K562 (cell line): Measurements from ENCODE around the gene VRK3. TPM values are rescaled to one million over a fixed set of nuclear protein-coding genes. Genes with fewer than 3 reads are reported as not detected.
A peak's percentile ranks its signal among the peaks of the same experiment; 100 is the strongest.

Experiments used
- CBFB ChIP-seq: sonication (generic); formaldehyde crosslinking; IDR thresholded peaks from 2 replicates; pipeline ENCODE4 v1.4.0; 2020; ENCODE audit warnings: mild to moderate bottlenecking, missing genetic modification reagents
- CHCHD3 ChIP-seq: fragments of 250-450 bp; sonication (Bioruptor Pico); IDR thresholded peaks from 2 replicates; pipeline ENCODE4 v2.1.2; 2022; ENCODE audit warnings: mild to moderate bottlenecking
- CREM ChIP-seq: IDR thresholded peaks from 2 replicates; pipeline ENCODE4 v1.6.1; 2014; ENCODE audit warnings: antibody characterized with exemption, low read depth
- DACH1 ChIP-seq: fragments of 450-650 bp; IDR thresholded peaks from 2 replicates; pipeline ENCODE4 v1.6.1; 2018; ENCODE audit not compliant: partially characterized antibody
- ETV5 ChIP-seq: sonication (generic); formaldehyde crosslinking; IDR thresholded peaks from 2 replicates; pipeline ENCODE4 v1.4.0; 2020; ENCODE audit warnings: low read depth, mild to moderate bottlenecking, missing genetic modification reagents
- HNRNPUL1 ChIP-seq: fragments of 200-400 bp; formaldehyde crosslinking; IDR thresholded peaks from 2 replicates; pipeline ENCODE4 v1.6.1; 2017; ENCODE audit warnings: low read length
- KDM4B ChIP-seq, 2 experiments: fragments of 450-650 bp in 1 of 2; sonication (generic) in 1 of 2; IDR thresholded peaks; 2 replicates each; pipeline ENCODE4 v1.6.1; 2016 to 2017; ENCODE audit warnings: borderline replicate concordance in 2 of 2, antibody characterized with exemption in 1 of 2, low read depth in 1 of 2, mild to moderate bottlenecking in 1 of 2
- MBD2 ChIP-seq: sonication (generic); IDR thresholded peaks from 2 replicates; pipeline ENCODE4 v1.6.1; 2016; ENCODE audit warnings: low read depth, borderline replicate concordance
- NFIX ChIP-seq: fragments of 250-450 bp; sonication (Bioruptor Pico); IDR thresholded peaks from 2 replicates; pipeline ENCODE4 v1.4.0; 2020; ENCODE audit warnings: low read depth, mild to moderate bottlenecking, moderate library complexity
- POLR2AphosphoS2 ChIP-seq: IDR thresholded peaks from 2 replicates; pipeline ENCODE4 v1.6.1; 2012; ENCODE audit warnings: low read length, improper control_type of control experiment
- PTRF ChIP-seq: fragments of 450-650 bp; IDR thresholded peaks from 2 replicates; pipeline ENCODE4 v1.6.1; 2016; ENCODE audit warnings: mild to moderate bottlenecking, missing genetic modification characterization, missing compliant biosample characterization
- RB1 ChIP-seq: fragments of 450-650 bp; IDR thresholded peaks from 2 replicates; pipeline ENCODE4 v1.6.1; 2017; ENCODE audit warnings: low read depth, mild to moderate bottlenecking
- SREBF1 ChIP-seq: fragments of 150-350 bp; IDR thresholded peaks from 2 replicates; pipeline ENCODE4 v1.6.1; 2014; ENCODE audit warnings: antibody characterized with exemption, low read depth, low read length, borderline replicate concordance
- TCF7 ChIP-seq: sonication (generic); IDR thresholded peaks from 2 replicates; pipeline ENCODE4 v1.6.1; 2016; ENCODE audit warnings: antibody characterized with exemption, borderline replicate concordance
- TCF7L2 ChIP-seq: fragments of 150-350 bp; IDR thresholded peaks from 2 replicates; pipeline ENCODE4 v1.6.1; 2016; ENCODE audit warnings: low read depth, mild to moderate bottlenecking, low read length, moderate library complexity
- ZBED1 ChIP-seq: IDR thresholded peaks from 2 replicates; pipeline ENCODE4 v1.6.1; 2014
- ZC3H4 ChIP-seq: sonication (generic); formaldehyde crosslinking; IDR thresholded peaks from 2 replicates; pipeline ENCODE4 v1.9.0; 2021; ENCODE audit warnings: missing genetic modification reagents, borderline replicate concordance
- ZNF124 ChIP-seq: sonication (generic); formaldehyde crosslinking; IDR thresholded peaks from 2 replicates; pipeline ENCODE4 v1.8.1; 2022; ENCODE audit warnings: missing genetic modification reagents
- polyA plus RNA-seq, 8 experiments: library from polyadenylated mRNA; depleted of rRNA in 4 of 8; stranded (reverse) in 5 of 8; unstranded in 3 of 8; fragments of >200 nt; fragmentation: Nextera tagmentation in 2 of 8; fragmentation: Illumina TruSeq in 1 of 8; extraction: Ambion mirVana in 2 of 8; extraction: Trizol in 1 of 8; gene quantifications; 2 replicates each; pipeline versions ENCODE4 v1.2.1 to v1.2.3, GENCODE V29; 2011 to 2014; ENCODE audit warnings: inconsistent platforms in 1 of 8, missing spikeins in 1 of 8
- total RNA-seq, 7 experiments: library from RNA; depleted of rRNA in 6 of 7; stranded (reverse); fragments of >200 nt in 6 of 7; fragmentation: Illumina TruSeq in 2 of 7; extraction: Trizol in 2 of 7; gene quantifications; 2 replicates each; pipeline versions ENCODE4 v1.2.1 to v1.2.3, GENCODE V29; 2011 to 2021; ENCODE audit warnings: low replicate concordance in 1 of 7
- TF ChIP-seq, protein P1 (sequence below): sonication (generic); formaldehyde crosslinking; IDR thresholded peaks from 2 replicates; pipeline ENCODE4 v1.8.0; 2022; ENCODE audit warnings: mild to moderate bottlenecking, missing genetic modification reagents
- TF ChIP-seq, protein P2 (sequence below): fragments of 250-450 bp; sonication (Bioruptor Pico); IDR thresholded peaks from 2 replicates; pipeline ENCODE4 v1.8.0; 2022; ENCODE audit warnings: inconsistent platforms
- TF ChIP-seq, protein P3 (sequence below): fragments of 250-450 bp; sonication (Bioruptor Pico); IDR thresholded peaks from 2 replicates; pipeline ENCODE4 v1.5.0; 2021; ENCODE audit warnings: mild to moderate bottlenecking, borderline replicate concordance
- TF ChIP-seq, protein P4 (sequence below): fragments of 450-650 bp; formaldehyde crosslinking; IDR thresholded peaks from 2 replicates; pipeline ENCODE4 v1.4.0; 2020; ENCODE audit warnings: mild to moderate bottlenecking, mixed read lengths

VRK3 gene
- total and polyA plus RNA-seq, 9 of the 15 experiments (the other 6 are each of a cell fraction or from before 2014, with no cell fraction given), result 25.6 to 94.3 (median 42.9) TPM

DNA sequence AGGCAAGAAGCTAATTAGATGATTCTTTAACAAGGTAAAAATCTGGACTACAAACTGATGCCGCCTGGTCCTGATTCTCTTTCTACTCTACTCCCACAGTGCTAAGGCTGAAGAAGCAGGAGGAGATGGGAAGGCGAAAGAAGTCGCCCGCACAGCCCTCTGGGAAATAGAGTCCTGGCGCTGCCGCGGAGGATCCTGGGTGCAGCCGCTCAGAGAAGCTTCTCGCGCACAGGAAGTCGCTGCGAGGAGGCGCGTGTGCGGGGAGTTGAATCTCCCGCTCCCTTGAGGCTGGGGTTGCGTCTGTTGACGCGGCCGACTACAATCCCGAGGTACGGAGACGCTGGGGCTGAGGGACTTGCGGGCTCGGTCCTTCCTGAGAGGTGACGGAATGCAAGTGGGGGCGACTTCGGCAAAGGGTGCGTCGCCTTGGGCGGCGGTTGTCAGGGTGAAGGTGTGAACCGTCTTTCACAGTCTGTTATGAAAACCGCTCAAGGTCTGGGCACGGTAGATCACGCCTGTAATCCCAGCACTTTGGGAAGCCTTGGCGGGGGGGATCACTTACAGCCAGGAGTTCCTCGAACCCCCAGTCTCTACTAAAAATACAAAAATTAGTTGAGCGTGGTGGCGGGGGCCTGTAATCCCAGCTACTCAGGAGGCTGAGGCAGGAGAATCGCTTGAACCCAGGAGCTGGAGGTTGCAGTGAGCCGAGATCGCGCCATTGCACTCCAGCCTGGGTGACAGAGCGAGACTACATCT lies 800 bp upstream of the VRK3 start, which contains the start of gene ZNF473 (continued):
- TF ChIP-seq MBD2 (peak; percentile 73; the same call in 1 of the 2 replicates), ZBED1 (no peak), ZC3H4 (no peak), PTRF (no peak), POLR2AphosphoS2 (no peak), HNRNPUL1 (no peak), CHCHD3 (CRISPR knock-in tag) (0 out of 2 replicates have a peak, but pooled peaks have one; percentile 40), KDM4B (IDR thresholded peaks at IDR 0.05; ENCODE audit: borderline replicate concordance in 2 of 2, low read depth in 1 of 2) (no peak), ETV5 (CRISPR knock-in tag) (peak; percentile 92), CREM (peak; percentile 88), ZNF124 (CRISPR knock-in tag) (no peak), TCF7L2 (0 out of 2 replicates have a peak, but pooled peaks have one; percentile 12), NFIX (CRISPR knock-in tag) (no peak), DACH1 (no peak), SREBF1 (no peak), CBFB (CRISPR knock-in tag) (0 out of 2 replicates have a peak, but pooled peaks have one; percentile 66), RB1 (peak; percentile 78), TCF7 (no peak)
- TF ChIP-seq, protein P1, sequence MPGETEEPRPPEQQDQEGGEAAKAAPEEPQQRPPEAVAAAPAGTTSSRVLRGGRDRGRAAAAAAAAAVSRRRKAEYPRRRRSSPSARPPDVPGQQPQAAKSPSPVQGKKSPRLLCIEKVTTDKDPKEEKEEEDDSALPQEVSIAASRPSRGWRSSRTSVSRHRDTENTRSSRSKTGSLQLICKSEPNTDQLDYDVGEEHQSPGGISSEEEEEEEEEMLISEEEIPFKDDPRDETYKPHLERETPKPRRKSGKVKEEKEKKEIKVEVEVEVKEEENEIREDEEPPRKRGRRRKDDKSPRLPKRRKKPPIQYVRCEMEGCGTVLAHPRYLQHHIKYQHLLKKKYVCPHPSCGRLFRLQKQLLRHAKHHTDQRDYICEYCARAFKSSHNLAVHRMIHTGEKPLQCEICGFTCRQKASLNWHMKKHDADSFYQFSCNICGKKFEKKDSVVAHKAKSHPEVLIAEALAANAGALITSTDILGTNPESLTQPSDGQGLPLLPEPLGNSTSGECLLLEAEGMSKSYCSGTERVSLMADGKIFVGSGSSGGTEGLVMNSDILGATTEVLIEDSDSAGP (CRISPR knock-in tag), result peak; percentile 77; the same call in 1 of the 2 replicates
- TF ChIP-seq, protein P2, sequence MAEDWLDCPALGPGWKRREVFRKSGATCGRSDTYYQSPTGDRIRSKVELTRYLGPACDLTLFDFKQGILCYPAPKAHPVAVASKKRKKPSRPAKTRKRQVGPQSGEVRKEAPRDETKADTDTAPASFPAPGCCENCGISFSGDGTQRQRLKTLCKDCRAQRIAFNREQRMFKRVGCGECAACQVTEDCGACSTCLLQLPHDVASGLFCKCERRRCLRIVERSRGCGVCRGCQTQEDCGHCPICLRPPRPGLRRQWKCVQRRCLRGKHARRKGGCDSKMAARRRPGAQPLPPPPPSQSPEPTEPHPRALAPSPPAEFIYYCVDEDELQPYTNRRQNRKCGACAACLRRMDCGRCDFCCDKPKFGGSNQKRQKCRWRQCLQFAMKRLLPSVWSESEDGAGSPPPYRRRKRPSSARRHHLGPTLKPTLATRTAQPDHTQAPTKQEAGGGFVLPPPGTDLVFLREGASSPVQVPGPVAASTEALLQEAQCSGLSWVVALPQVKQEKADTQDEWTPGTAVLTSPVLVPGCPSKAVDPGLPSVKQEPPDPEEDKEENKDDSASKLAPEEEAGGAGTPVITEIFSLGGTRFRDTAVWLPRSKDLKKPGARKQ (CRISPR knock-in tag), result no peak
- TF ChIP-seq, protein P3, sequence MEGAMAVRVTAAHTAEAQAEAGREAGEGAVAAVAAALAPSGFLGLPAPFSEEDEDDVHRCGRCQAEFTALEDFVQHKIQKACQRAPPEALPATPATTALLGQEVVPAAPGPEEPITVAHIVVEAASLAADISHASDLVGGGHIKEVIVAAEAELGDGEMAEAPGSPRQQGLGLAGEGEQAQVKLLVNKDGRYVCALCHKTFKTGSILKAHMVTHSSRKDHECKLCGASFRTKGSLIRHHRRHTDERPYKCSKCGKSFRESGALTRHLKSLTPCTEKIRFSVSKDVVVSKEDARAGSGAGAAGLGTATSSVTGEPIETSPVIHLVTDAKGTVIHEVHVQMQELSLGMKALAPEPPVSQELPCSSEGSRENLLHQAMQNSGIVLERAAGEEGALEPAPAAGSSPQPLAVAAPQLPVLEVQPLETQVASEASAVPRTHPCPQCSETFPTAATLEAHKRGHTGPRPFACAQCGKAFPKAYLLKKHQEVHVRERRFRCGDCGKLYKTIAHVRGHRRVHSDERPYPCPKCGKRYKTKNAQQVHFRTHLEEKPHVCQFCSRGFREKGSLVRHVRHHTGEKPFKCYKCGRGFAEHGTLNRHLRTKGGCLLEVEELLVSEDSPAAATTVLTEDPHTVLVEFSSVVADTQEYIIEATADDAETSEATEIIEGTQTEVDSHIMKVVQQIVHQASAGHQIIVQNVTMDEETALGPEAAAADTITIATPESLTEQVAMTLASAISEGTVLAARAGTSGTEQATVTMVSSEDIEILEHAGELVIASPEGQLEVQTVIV (CRISPR knock-in tag), result no peak
- TF ChIP-seq, protein P4, sequence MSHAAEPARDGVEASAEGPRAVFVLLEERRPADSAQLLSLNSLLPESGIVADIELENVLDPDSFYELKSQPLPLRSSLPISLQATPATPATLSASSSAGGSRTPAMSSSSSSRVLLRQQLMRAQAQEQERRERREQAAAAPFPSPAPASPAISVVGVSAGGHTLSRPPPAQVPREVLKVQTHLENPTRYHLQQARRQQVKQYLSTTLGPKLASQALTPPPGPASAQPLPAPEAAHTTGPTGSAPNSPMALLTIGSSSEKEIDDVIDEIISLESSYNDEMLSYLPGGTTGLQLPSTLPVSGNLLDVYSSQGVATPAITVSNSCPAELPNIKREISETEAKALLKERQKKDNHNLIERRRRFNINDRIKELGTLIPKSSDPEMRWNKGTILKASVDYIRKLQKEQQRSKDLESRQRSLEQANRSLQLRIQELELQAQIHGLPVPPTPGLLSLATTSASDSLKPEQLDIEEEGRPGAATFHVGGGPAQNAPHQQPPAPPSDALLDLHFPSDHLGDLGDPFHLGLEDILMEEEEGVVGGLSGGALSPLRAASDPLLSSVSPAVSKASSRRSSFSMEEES (CRISPR knock-in tag), result no peak
